GM18502 (cell line): ENCODE results near the gene FRMD4A.

Experiments
- ATAC-seq: cut with Tn5 transposase; IDR thresholded peaks from one replicate; pipeline ENCODE4 v1.9.1; 2021; ENCODE audit warnings: mild to moderate bottlenecking; ENCODE audit not compliant: unreplicated experiment, poor library complexity

FRMD4A gene

GRCh38 chr10:14123139-14123538 is 207.6 kb downstream of the FRMD4A start:
- ATAC-seq: no peak

GRCh38 chr10:14120812-14121211 is 209.9 kb downstream of the FRMD4A start:
- no peak for ATAC-seq

DNA sequence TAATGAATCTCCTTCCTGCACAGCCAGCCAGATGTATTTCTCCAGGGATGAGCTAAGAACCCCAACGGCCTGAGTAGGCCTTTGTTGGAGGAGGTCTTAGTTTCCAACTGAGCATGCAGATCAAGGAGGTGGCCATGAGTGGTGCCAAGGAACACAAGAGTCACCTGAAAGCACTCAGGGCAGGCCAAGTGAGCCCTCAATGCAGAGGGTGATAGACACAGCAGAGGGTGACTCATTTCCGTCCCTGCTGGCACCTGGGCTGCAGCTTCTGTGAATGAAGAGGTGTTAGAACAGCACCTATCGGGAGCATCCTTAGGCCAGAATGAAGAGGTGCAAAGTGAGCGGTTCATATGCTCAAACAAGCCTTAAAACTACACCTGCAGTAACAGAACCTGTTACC is 211.8 kb downstream of the FRMD4A start:
- ATAC-seq: no peak

DNA sequence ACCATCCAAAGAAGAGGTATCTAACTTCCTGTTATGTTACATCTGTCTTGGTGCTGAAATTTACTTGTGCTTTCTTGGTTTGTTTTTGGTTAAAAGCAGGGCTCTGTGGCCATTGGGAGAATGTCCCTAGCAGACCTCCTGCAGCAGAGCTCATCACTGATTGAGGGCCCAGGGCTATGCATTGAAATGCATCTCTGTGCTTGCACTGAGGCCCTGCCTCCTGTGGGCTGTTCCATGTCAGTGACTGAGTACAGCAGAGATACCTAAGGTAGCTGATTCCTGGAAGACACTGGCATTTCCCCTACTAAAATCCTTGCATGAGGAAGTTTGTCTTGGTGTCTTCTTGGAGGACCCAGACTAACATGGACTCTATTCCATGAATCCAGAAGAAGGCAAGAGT is 213.9 kb downstream of the FRMD4A start:
- ATAC-seq: no peak

DNA sequence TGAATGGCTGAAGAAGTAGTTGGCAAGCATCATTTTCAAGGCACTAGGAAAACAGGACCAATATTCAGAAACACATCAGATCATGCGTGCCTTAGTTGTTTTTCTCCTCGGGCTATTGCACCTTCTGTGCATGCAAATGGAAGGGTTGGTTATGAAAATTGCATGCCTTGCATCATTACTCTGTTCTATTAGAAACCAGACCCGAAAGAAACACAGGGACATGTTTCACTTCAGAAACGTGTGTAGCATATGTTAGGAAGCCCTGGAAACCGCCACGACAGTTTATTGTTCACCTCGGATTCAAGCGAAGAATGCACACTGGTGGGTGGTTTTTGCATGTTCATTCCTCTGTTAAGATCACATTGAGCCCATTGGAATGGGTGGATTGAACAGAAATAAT is 214.7 kb downstream of the FRMD4A start:
- ATAC-seq: no peak

- ATAC-seq: no peak
Observed at GRCh38 chr10:14114791-14115190, 215.9 kb downstream of the FRMD4A start.

DNA sequence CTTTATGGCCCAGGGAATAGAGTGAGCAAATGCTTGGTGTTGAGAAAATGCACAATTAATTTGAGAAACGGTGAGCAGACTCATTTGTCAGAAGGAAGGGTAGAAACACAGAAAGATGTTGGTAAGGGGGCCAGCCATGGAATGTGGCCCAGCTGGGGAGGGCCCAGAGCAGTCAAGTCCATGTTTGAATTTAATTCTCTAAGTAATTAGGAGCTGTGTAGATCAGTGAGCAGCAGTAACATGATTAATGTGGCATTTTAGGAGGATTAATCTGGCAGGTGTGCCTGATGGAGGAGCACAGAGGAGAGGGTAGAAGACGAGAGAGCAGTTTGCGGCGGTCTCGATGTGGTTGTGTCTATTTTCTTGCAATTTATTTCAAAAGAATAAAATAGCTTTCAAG is 218.7 kb downstream of the FRMD4A start:
- ATAC-seq: no peak

- ATAC-seq: no peak
Observed at GRCh38 chr10:14111208-14111607, 219.5 kb downstream of the FRMD4A start.

DNA sequence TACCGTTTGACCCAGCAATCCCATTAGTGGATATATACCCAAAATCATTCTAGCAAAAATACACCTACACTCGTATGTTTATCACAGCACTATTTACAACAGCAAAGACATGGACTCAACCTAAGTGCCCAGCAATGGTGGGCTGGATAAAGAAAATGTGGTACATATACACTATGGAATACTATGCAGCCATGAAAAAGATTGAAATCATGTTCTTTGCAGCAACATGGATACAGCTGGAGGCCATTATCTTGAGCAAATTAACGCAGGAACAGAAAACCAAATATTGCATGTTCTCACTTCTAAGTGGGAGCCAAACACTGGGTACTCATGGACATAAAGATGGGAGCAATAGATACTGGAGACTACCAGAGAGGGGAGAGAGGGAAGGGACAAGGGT is 223.9 kb downstream of the FRMD4A start:
- no peak for ATAC-seq

- ATAC-seq: no peak
Observed at GRCh38 chr10:14102056-14102455, 228.7 kb downstream of the FRMD4A start.

DNA sequence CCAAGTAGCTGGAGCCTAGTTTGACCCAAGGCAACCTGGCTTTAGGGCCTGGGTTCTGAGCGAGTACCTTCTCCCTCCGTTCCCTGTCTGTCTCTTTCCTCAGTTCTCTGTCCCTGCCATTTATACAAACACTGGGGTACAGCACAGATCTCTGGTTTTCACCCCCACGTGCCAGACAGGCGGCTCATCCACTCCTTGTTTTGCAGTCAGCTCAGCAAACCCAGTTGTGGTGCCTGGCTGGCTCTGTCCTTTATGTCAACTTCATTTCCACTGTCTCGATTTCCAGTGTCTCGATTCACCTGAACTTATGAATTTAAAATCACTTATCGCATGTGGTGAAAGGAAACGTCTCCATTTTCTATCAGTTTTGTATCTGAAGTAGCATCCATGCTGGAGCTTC is 230.8 kb downstream of the FRMD4A start:
- no peak for ATAC-seq

- no peak for ATAC-seq
Observed at GRCh38 chr10:14093730-14094484, 236.8 kb downstream of the FRMD4A start.

- no peak for ATAC-seq
Observed at GRCh38 chr10:14092799-14093198, 237.9 kb downstream of the FRMD4A start.

GRCh38 chr10:14089556-14090292 is 241.0 kb downstream of the FRMD4A start:
- no peak for ATAC-seq

GRCh38 chr10:14087566-14087965 is 243.2 kb downstream of the FRMD4A start:
- ATAC-seq: no peak

- ATAC-seq: no peak
Observed at GRCh38 chr10:14086596-14086995, 244.1 kb downstream of the FRMD4A start.

GRCh38 chr10:14084875-14085274 is 245.8 kb downstream of the FRMD4A start:
- ATAC-seq: no peak

DNA sequence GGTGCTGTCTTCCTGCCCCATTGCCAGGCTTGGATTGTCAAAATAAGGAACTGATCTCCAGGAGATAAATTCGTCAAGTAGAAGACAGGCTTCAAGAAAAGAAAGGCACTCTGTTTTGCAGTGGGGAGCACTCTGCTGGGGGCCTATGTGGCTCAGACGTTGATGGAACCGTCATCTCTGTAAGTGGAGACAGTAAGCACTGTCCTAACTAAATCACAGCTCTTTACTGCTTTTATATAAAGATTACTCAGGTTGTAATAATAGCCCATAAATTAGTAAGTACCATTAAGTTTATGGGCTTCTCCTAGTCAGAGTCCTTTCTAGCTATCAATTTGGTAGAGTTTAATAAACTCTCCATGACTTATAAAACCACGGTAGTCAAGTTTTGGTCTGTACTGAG is 249.9 kb downstream of the FRMD4A start:
- ATAC-seq: no peak

DNA sequence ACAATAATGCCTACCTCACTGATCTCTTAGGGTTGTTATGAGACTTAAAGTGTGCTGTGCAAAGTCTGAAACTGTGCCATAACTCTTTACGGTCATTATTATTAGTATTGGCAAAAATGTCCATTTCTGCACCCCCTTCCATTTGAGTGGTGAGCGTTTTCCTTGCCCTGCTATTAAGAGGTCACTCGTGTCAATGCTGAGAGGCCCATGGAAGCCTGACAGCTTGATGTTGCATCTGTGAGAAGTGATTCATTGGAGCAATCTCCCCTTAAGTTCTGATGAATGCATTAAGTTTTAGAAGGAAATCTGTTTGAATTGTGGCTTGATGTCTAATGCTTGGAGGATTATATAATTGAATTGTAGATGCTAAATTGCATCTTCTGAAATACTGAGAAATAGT is 253.3 kb downstream of the FRMD4A start:
- ATAC-seq: no peak

DNA sequence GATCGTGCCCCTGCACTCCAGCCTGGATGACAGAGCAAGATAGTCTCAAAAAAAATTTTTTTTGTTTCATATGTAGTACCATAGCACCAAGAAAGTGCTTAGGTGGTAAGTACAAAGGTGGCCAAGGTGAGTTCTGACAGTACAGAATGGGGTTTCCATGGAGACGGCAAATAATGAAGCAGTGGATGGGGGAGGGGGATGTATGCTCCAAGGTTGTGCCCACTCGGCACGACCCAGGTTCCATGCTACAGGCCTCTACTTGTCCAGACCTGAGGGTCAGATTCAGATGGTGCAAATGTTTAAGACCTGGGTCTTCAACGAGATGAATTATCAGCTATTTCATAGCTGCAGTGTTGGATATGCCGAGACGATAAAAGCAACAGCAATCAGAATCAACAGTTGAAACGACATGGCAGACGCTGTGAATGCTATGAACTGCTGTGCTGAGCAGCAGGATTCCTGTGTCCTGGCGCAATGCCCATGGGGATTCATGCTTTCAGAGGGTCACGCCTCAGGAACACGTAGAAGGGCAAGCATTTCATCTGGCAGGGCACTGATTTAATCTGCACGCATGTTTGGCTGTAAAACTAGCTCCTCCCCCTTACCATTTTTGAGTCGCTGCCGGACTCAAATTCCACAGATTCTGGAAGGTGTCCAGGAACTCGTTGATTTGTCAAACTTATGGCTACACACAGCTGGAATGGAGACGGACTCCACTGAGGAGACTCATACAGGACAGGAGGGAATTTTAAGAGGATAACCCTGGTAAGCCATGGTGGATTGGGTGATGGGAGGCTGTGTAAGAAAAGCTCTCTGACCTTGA is 256.5 kb downstream of the FRMD4A start:
- no peak for ATAC-seq

DNA sequence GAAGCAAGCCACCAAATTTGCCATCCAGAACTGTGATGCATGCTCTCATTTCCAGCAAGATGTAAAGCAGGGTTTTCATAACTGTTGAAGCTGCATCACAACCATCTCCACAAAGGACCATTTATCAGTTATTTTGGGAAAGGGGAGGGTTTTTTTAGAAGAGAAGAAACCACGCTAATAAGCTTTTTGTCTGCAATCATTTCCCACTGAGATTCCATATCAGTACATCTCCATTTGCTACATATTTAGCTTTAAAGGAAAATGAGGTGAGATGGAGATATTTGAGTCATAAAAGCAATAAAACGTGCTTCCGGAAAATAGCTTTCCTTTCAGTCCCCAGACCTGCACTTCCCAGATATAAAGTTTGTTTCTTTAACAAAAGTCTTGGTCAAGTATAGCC is 258.2 kb downstream of the FRMD4A start:
- no peak for ATAC-seq
